ENCODE measurements around the gene PTBP2. TPM values are rescaled to one million over a fixed set of nuclear protein-coding genes. Genes with fewer than 3 reads are reported as not detected.

PTBP2 gene
- total and polyA plus RNA-seq, 2 experiments from 2014 or later, result 6.7 to 60.7 TPM

DNA sequence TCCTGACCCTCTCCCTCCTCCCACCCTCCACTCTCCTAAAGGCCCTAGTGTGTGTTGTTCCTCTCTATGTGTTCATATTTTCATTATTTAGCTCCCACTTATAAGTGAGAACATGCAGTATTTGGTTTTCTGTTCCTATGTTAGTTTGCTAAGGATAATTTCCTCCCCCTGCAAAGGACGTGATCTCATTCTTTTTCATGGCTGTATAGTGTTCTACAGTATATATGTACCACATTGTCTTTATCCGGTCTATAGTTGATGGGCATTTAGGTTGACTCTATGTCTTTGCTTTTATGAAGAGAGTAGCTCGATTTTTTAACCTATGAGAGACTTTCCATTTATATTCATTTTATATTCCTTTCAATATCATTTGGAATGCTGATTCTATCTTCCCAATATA, 7.9 kb upstream of the PTBP2 start:
- Histone ChIP-seq H3K9me2 (replicated peaks; ENCODE audit: insufficient read depth) (no peaks in the 10 kb centered on the region), H3K79me2 (no peaks in the 10 kb centered on the region), H3K27ac (no peak overlapping the region), H2AFZ (no peak overlapping the region), H3K27me3 (no peaks in the 10 kb centered on the region), H4K20me1 (ENCODE audit: insufficient read depth, poor library complexity, severe bottlenecking) (no peaks in the 10 kb centered on the region), H3K9me3 (ENCODE audit: low read depth) (no peaks in the 10 kb centered on the region), H3K4me3 (no peak overlapping the region), H3K4me1 (ENCODE audit: insufficient read depth) (no peaks in the 10 kb centered on the region), H3K4me2 (no peak overlapping the region), H3K36me3 (replicated peaks; ENCODE audit: insufficient read depth, low read depth) (no peaks in the 10 kb centered on the region)
- no peak for TF ChIP-seq EZH2phosphoT487 (IDR thresholded peaks at IDR 0.05; ENCODE audit: low read depth, severe bottlenecking, unreplicated experiment)
- no peak for TF ChIP-seq EZH2 (IDR thresholded peaks at IDR 0.05; ENCODE audit: borderline replicate concordance)
- TF ChIP-seq, protein P1, sequence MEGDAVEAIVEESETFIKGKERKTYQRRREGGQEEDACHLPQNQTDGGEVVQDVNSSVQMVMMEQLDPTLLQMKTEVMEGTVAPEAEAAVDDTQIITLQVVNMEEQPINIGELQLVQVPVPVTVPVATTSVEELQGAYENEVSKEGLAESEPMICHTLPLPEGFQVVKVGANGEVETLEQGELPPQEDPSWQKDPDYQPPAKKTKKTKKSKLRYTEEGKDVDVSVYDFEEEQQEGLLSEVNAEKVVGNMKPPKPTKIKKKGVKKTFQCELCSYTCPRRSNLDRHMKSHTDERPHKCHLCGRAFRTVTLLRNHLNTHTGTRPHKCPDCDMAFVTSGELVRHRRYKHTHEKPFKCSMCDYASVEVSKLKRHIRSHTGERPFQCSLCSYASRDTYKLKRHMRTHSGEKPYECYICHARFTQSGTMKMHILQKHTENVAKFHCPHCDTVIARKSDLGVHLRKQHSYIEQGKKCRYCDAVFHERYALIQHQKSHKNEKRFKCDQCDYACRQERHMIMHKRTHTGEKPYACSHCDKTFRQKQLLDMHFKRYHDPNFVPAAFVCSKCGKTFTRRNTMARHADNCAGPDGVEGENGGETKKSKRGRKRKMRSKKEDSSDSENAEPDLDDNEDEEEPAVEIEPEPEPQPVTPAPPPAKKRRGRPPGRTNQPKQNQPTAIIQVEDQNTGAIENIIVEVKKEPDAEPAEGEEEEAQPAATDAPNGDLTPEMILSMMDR (IDR thresholded peaks at IDR 0.05; ENCODE audit: poor library complexity), result no peak
- WGBS (ENCODE audit: low lambda C conversion rate, missing lambda C conversion rate), result 88% methylated on average over 3 of the region's 3 CpGs
- no peak for DNase-seq (ENCODE audit: low spot score)

DNA sequence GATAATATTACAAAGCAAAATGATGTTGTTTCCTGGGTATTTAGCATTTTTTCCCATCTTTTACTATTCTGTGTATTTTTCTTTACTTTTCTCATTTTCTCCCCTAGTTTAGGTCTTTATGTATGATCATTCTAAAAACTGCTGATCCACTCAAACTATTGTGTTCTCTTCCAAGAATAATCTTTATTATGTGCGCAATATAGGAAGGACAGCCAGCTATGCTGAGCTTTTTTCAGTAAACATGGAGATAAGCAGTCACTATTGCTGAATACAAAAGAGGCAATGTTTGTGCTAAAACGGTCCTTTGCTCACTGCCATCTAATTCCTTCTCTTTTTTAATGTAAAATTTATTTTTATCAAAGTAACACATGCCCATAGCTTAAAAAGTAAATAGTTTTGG, 6.7 kb upstream of the PTBP2 start:
- H3K27me3 ChIP-seq, result no peaks in the 10 kb centered on the region
- no peak overlapping the region for H3K4me3 ChIP-seq
- TF ChIP-seq EZH2phosphoT487 (IDR thresholded peaks at IDR 0.05; ENCODE audit: low read depth, severe bottlenecking, unreplicated experiment) (no peak), EZH2 (IDR thresholded peaks at IDR 0.05; ENCODE audit: borderline replicate concordance) (no peak)
- TF ChIP-seq, protein P1 (IDR thresholded peaks at IDR 0.05; ENCODE audit: poor library complexity), result no peak
- no peak overlapping the region for H2AFZ ChIP-seq
- H3K27ac ChIP-seq, result no peak overlapping the region
- H3K9me3 ChIP-seq (ENCODE audit: low read depth), result no peaks in the 10 kb centered on the region
- 48% methylated on average over 2 of the region's 2 CpGs for WGBS (ENCODE audit: low lambda C conversion rate, missing lambda C conversion rate)
- H3K4me1 ChIP-seq (ENCODE audit: insufficient read depth), result no peaks in the 10 kb centered on the region
- no peaks in the 10 kb centered on the region for H4K20me1 ChIP-seq (ENCODE audit: insufficient read depth, poor library complexity, severe bottlenecking)
- no peaks in the 10 kb centered on the region for H3K36me3 ChIP-seq (replicated peaks; ENCODE audit: insufficient read depth, low read depth)
- DNase-seq (ENCODE audit: low spot score), result no peak
- no peak overlapping the region for H3K4me2 ChIP-seq
- no peaks in the 10 kb centered on the region for H3K79me2 ChIP-seq
- H3K9me2 ChIP-seq (replicated peaks; ENCODE audit: insufficient read depth), result no peaks in the 10 kb centered on the region

DNA sequence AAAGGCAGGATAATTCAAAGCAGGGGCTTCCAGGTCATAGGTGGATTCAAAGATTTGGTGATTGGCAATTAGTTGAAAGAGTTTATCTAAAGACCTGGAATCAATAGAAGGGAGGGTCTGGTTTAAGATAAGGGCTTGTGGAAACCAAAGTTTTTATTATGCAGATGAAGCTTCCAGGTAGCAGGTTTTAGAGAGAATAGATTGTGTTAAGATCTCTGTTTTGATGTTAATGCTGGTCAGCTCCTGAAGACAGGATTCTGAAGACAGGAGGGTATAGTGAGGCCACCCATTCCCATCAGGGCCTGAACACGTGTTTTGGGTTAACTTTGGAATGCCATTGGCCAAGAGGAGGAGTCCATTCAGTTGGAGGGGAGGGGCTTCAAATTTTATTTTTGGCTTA, 6.1 kb upstream of the PTBP2 start:
- DNase-seq (ENCODE audit: low spot score), result no peak
- no peak overlapping the region for H3K4me3 ChIP-seq
- H2AFZ ChIP-seq, result no peak overlapping the region
- H3K4me2 ChIP-seq, result no peak overlapping the region
- H4K20me1 ChIP-seq (ENCODE audit: insufficient read depth, poor library complexity, severe bottlenecking), result no peaks in the 10 kb centered on the region
- no peaks in the 10 kb centered on the region for H3K9me2 ChIP-seq (replicated peaks; ENCODE audit: insufficient read depth)
- no peaks in the 10 kb centered on the region for H3K79me2 ChIP-seq
- no peaks in the 10 kb centered on the region for H3K27me3 ChIP-seq
- H3K4me1 ChIP-seq (ENCODE audit: insufficient read depth), result no peaks in the 10 kb centered on the region
- WGBS (ENCODE audit: low lambda C conversion rate, missing lambda C conversion rate), result 38% methylated on average over 1 of the region's 1 CpG
- H3K9me3 ChIP-seq (ENCODE audit: low read depth), result no peaks in the 10 kb centered on the region
- no peaks in the 10 kb centered on the region for H3K36me3 ChIP-seq (replicated peaks; ENCODE audit: insufficient read depth, low read depth)
- no peak for TF ChIP-seq EZH2phosphoT487 (IDR thresholded peaks at IDR 0.05; ENCODE audit: low read depth, severe bottlenecking, unreplicated experiment)
- no peak for TF ChIP-seq EZH2 (IDR thresholded peaks at IDR 0.05; ENCODE audit: borderline replicate concordance)
- TF ChIP-seq, protein P1 (IDR thresholded peaks at IDR 0.05; ENCODE audit: poor library complexity), result no peak
- no peak overlapping the region for H3K27ac ChIP-seq

DNA sequence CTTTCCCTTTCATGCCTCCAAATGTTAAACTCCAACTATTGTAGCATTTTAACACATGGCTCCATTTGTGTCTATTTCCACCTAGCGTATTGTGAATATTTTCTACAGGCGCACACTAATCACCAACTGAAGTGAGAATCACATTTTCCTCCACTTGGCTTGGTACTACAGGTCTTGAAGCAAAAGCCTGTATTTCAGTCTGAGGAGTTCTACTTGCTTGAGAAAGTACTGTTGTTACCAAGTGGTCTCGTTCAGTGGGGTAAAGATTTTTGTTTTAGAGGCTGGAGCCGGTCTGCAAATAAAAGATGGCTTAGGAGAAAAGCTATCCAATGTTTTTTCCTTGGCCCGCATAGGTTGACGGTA, 550 bp upstream of the PTBP2 start:
- Histone ChIP-seq H4K20me1 (ENCODE audit: insufficient read depth, poor library complexity, severe bottlenecking) (no peaks in the 10 kb centered on the region), H3K36me3 (replicated peaks; ENCODE audit: insufficient read depth, low read depth) (no peaks in the 10 kb centered on the region), H3K27me3 (no peaks in the 10 kb centered on the region), H3K4me3 (peak overlapping the region; percentile 93), H3K4me2 (peak overlapping the region; percentile 88), H3K9me3 (ENCODE audit: low read depth) (no peaks in the 10 kb centered on the region), H3K27ac (peak overlapping the region; percentile 97), H2AFZ (peak overlapping the region; percentile 99), H3K9me2 (replicated peaks; ENCODE audit: insufficient read depth) (no peaks in the 10 kb centered on the region), H3K79me2 (peaks cover 43% of the 10 kb centered on the region), H3K4me1 (ENCODE audit: insufficient read depth) (peaks cover 14% of the 10 kb centered on the region)
- DNase-seq (ENCODE audit: low spot score), result no peak
- 21% methylated on average over 6 of the region's 6 CpGs for WGBS (ENCODE audit: low lambda C conversion rate, missing lambda C conversion rate)
- TF ChIP-seq, protein P1 (IDR thresholded peaks at IDR 0.05; ENCODE audit: poor library complexity), result no peak
- no peak for TF ChIP-seq EZH2phosphoT487 (IDR thresholded peaks at IDR 0.05; ENCODE audit: low read depth, severe bottlenecking, unreplicated experiment)
- TF ChIP-seq EZH2 (IDR thresholded peaks at IDR 0.05; ENCODE audit: borderline replicate concordance), result no peak
